ENCODE results near the gene SERPINE2. TPM values are rescaled to one million over a fixed set of nuclear protein-coding genes. Genes with fewer than 3 reads are reported as not detected.
A peak's percentile ranks its signal among the peaks of the same experiment; 100 is the strongest.

The SERPINE2 gene
- total RNA-seq, 1 donor: 658 TPM

DNA sequence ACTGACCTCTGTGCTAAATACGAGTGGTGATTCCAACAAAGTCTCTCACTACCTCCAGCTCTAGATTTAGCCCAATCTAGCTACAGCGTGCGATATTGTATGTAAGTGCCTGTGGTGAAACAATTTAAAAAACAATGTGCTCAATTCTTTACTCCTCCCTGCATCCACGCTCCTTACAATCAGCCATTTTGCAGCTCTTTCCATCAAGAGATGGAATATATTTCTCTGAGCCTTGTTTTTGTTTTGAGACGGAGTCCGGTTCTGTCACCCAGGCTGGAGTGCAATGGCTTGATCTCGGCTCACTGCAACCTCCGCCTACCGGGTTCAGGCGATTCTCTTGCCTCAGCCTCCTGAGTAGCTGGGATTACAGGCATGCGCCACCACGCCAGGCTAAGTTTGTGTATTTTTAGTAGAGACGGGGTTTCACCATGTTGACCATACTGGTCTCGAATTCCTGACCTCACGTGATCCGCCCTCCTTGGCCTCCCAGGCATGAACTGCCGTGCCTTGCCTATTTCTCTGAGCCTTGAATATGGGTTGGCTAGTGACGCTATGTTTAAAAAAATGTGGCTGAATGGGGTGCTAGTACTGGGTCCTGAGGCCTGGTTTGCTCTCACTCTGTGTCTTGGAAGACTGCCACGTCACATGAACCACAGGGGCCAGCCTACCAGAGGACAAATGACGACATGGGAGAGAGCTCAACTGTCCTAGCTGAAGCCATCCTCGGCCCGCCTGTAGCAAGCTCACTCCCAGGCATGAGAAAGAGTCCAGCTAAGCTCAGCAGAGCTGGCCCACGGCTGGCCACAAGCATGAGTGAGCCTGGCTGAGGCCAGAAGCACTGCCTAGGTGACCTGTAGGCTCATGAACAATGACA lies 108.7 kb downstream of the SERPINE2 start:
- H3K27me3 ChIP-seq (ENCODE audit: insufficient read depth, low read length): no peaks in the 10 kb centered on the region
- H3K9me3 ChIP-seq (ENCODE audit: low read depth, low read length): peaks cover 5% of the 10 kb centered on the region
- peak; percentile 41 for DNase-seq (ENCODE audit: insufficient read length, low spot score, missing footprints)
- peak overlapping the region; percentile 63 for H3K27ac ChIP-seq (ENCODE audit: low read depth, low read length)
- TF ChIP-seq, protein P1, sequence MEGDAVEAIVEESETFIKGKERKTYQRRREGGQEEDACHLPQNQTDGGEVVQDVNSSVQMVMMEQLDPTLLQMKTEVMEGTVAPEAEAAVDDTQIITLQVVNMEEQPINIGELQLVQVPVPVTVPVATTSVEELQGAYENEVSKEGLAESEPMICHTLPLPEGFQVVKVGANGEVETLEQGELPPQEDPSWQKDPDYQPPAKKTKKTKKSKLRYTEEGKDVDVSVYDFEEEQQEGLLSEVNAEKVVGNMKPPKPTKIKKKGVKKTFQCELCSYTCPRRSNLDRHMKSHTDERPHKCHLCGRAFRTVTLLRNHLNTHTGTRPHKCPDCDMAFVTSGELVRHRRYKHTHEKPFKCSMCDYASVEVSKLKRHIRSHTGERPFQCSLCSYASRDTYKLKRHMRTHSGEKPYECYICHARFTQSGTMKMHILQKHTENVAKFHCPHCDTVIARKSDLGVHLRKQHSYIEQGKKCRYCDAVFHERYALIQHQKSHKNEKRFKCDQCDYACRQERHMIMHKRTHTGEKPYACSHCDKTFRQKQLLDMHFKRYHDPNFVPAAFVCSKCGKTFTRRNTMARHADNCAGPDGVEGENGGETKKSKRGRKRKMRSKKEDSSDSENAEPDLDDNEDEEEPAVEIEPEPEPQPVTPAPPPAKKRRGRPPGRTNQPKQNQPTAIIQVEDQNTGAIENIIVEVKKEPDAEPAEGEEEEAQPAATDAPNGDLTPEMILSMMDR (IDR thresholded peaks at IDR 0.05; ENCODE audit: extremely low read depth, low read depth, low read length): no peak
- no peak overlapping the region for H2AFZ ChIP-seq (ENCODE audit: low read length)
- H3K36me3 ChIP-seq (ENCODE audit: insufficient read depth, low read length): peaks cover 4% of the 10 kb centered on the region
- H4K20me1 ChIP-seq (ENCODE audit: insufficient read depth, low read length): peaks cover 47% of the 10 kb centered on the region
- H3K4me1 ChIP-seq (ENCODE audit: insufficient read depth, low read length): peaks cover 24% of the 10 kb centered on the region
- H3K4me3 ChIP-seq (ENCODE audit: insufficient read depth, low read length): no peak overlapping the region
- no peak overlapping the region for H3K4me2 ChIP-seq (ENCODE audit: insufficient read depth, low read length)
- H3K79me2 ChIP-seq (ENCODE audit: insufficient read depth, low read length): peaks cover 99% of the 10 kb centered on the region

DNA sequence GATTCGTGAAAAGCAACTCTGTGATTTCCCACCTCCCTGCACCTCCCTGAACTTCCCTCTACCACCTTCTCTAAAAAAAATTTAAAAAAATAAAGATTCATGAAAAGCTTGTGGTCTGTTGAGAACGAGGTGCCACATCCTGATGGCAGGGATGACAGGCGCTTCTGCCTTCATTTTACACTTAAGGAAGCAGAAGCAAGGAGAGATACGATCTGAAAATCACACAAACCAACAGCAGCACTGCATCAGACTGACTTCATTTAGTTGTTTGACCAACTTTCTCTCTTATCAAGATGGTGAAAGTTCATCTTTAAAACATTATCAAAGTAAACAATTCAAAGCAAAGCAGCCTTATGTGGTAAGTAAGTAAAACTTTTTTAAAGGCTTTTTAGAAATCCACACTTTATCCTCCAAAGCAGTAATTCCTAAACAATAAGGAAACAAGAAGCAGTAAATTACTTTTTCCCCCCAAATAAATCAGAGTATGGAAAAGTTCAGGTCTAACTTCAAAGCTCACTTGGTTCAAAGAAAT lies 109.4 kb downstream of the SERPINE2 start:
- Histone ChIP-seq H3K4me3 (ENCODE audit: insufficient read depth, low read length) (no peak overlapping the region), H2AFZ (ENCODE audit: low read length) (no peak overlapping the region), H4K20me1 (ENCODE audit: insufficient read depth, low read length) (peaks cover 51% of the 10 kb centered on the region), H3K27me3 (ENCODE audit: insufficient read depth, low read length) (no peaks in the 10 kb centered on the region), H3K36me3 (ENCODE audit: insufficient read depth, low read length) (peaks cover 4% of the 10 kb centered on the region), H3K4me2 (ENCODE audit: insufficient read depth, low read length) (no peak overlapping the region), H3K9me3 (ENCODE audit: low read depth, low read length) (peaks cover 5% of the 10 kb centered on the region), H3K27ac (ENCODE audit: low read depth, low read length) (no peak overlapping the region), H3K79me2 (ENCODE audit: insufficient read depth, low read length) (peaks cover 99% of the 10 kb centered on the region), H3K4me1 (ENCODE audit: insufficient read depth, low read length) (peaks cover 28% of the 10 kb centered on the region)
- TF ChIP-seq, protein P1 (IDR thresholded peaks at IDR 0.05; ENCODE audit: extremely low read depth, low read depth, low read length): no peak
- no peak for DNase-seq (ENCODE audit: insufficient read length, low spot score, missing footprints)

DNA sequence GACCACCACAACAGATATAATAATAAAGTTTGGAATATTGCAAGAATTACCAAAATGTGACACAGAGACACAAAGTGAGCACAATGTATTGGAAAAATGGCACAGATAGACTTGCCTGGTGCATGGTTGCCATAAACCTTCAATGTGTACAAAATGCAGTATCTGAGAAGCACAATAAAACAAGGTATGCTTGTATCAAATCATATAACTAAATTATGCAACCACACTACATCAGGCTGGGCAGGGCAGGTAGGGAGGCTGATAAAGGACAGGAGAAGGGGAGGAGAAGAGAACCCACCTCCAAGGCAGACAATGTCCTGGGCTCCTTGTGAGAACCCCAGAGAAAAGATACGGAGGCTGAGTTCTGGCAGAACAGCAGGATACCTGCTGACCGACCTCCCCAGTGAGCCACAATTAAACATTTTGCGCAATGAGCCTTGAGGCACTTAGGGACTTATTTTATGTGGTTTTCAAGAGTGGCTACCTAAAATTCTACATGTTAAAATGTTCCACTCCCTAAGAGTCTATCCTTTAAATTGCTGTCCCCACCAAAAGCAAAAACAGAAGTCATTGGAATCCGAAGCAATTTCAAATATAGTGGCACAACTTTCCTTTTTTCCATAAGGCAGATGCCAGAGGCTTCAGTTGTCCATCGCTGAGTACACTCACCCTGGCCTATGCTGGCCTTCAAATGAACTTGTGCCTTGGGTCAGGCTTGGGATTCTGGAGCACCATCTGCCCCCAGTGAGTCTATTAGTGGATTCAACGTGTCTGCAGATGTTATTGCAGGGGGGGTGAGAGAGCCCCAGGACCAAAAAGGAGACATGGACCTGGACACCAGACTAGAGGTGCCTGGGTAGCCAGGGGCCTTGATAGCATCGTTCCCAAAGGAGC lies 110.7 kb downstream of the SERPINE2 start:
- Histone ChIP-seq H3K4me3 (ENCODE audit: insufficient read depth, low read length) (no peak overlapping the region), H4K20me1 (ENCODE audit: insufficient read depth, low read length) (peaks cover 57% of the 10 kb centered on the region), H3K27me3 (ENCODE audit: insufficient read depth, low read length) (no peaks in the 10 kb centered on the region), H3K36me3 (ENCODE audit: insufficient read depth, low read length) (peaks cover 4% of the 10 kb centered on the region), H3K9me3 (ENCODE audit: low read depth, low read length) (peaks cover 5% of the 10 kb centered on the region), H3K4me1 (ENCODE audit: insufficient read depth, low read length) (peaks cover 23% of the 10 kb centered on the region), H3K27ac (ENCODE audit: low read depth, low read length) (no peak overlapping the region), H2AFZ (ENCODE audit: low read length) (no peak overlapping the region), H3K79me2 (ENCODE audit: insufficient read depth, low read length) (peaks cover 96% of the 10 kb centered on the region), H3K4me2 (ENCODE audit: insufficient read depth, low read length) (no peak overlapping the region)
- TF ChIP-seq, protein P1 (IDR thresholded peaks at IDR 0.05; ENCODE audit: extremely low read depth, low read depth, low read length): no peak
- DNase-seq (ENCODE audit: insufficient read length, low spot score, missing footprints): no peak
